SU-DHL-6 (cell line): ENCODE data around the gene GRN.

Experiments used
- H2AFZ ChIP-seq: fragments of 200-600 bp; sonication (generic); 2 replicates; pipeline ENCODE4 v1.6.1; 2014; ENCODE audit warnings: low read depth, mild to moderate bottlenecking, moderate library complexity, mixed read lengths, antibody characterized with exemption, low read length; ENCODE audit not compliant: severe bottlenecking
- H3F3A ChIP-seq: fragments of 200-600 bp; shearing (Covaris generic); 2 replicates; pipeline ENCODE4 v1.6.0; 2016; ENCODE audit warnings: antibody characterized with exemption, mild to moderate bottlenecking; ENCODE audit not compliant: insufficient read depth
- H3K27ac ChIP-seq: fragments of 200-600 bp; sonication (generic); 2 replicates; pipeline ENCODE4 v1.5.1; 2016; ENCODE audit warnings: low read depth, mild to moderate bottlenecking, low read length, moderate library complexity, mixed read lengths
- H3K27me3 ChIP-seq: fragments of 200-600 bp; sonication (generic), shearing (Covaris generic); 2 replicates; pipeline ENCODE4 v1.6.0; 2014; ENCODE audit warnings: mild to moderate bottlenecking, low read length
- H3K36me3 ChIP-seq: fragments of 200-600 bp; sonication (generic); 2 replicates; pipeline ENCODE4 v1.6.1; 2014; ENCODE audit warnings: mild to moderate bottlenecking, low read length, mixed read lengths
- H3K4me2 ChIP-seq: fragments of 300-600, 200-600 bp; shearing (Covaris generic), sonication (generic); 2 replicates; pipeline ENCODE4 v1.6.0; 2014; ENCODE audit warnings: low read length, low read depth, mild to moderate bottlenecking; ENCODE audit not compliant: poor library complexity, severe bottlenecking
- H3K4me3 ChIP-seq: fragments of 200-600 bp; sonication (generic); 2 replicates; pipeline ENCODE4 v1.5.1; 2014; ENCODE audit warnings: antibody characterized with exemption, low read length, mild to moderate bottlenecking, mixed read lengths; ENCODE audit not compliant: insufficient read depth, poor library complexity, severe bottlenecking
- H3K79me2 ChIP-seq: fragments of 200-600 bp; sonication (generic); 2 replicates; pipeline ENCODE4 v1.6.1; 2014; ENCODE audit warnings: mild to moderate bottlenecking, low read length, moderate library complexity; ENCODE audit not compliant: insufficient read depth
- H3K9ac ChIP-seq: fragments of 200-600 bp; sonication (generic); 2 replicates; pipeline ENCODE4 v1.7.0; 2014; ENCODE audit warnings: mild to moderate bottlenecking, low read length
- H3K9me2 ChIP-seq: fragments of 200-600 bp; sonication (generic); replicated peaks from 2 replicates; pipeline ENCODE4 v1.6.1; 2014; ENCODE audit warnings: low read length; ENCODE audit not compliant: insufficient read depth
- H3K9me3 ChIP-seq: fragments of 200-600 bp; sonication (generic); 2 replicates; pipeline ENCODE4 v1.6.1; 2014; ENCODE audit warnings: low read length, mixed read lengths; ENCODE audit not compliant: insufficient read depth
- H4K20me1 ChIP-seq: fragments of 200-600 bp; sonication (generic); 2 replicates; pipeline ENCODE4 v1.6.1; 2014; ENCODE audit warnings: low read depth, mild to moderate bottlenecking, antibody characterized with exemption, low read length, moderate library complexity, mixed read lengths
- EZH2phosphoT487 ChIP-seq: fragments of 200-600 bp; sonication (generic), shearing (Covaris generic); conservative IDR thresholded peaks from 2 replicates; pipeline ENCODE4 v1.6.1; 2018; ENCODE audit warnings: mild to moderate bottlenecking, antibody characterized with exemption, low read length, moderate library complexity, mixed read lengths
- TF ChIP-seq, protein P1 (sequence below): fragments of 200-600 bp; sonication (generic); IDR thresholded peaks from one replicate; pipeline ENCODE4 v1.5.1; 2017; ENCODE audit warnings: antibody characterized with exemption, mild to moderate bottlenecking, low read length, moderate library complexity; ENCODE audit not compliant: insufficient read depth, poor library complexity, severe bottlenecking

GRN gene

GRCh38 chr17:44372036-44372435 is 26.9 kb downstream of the GRN start:
- H3K27ac ChIP-seq, result no peak overlapping the region

DNA sequence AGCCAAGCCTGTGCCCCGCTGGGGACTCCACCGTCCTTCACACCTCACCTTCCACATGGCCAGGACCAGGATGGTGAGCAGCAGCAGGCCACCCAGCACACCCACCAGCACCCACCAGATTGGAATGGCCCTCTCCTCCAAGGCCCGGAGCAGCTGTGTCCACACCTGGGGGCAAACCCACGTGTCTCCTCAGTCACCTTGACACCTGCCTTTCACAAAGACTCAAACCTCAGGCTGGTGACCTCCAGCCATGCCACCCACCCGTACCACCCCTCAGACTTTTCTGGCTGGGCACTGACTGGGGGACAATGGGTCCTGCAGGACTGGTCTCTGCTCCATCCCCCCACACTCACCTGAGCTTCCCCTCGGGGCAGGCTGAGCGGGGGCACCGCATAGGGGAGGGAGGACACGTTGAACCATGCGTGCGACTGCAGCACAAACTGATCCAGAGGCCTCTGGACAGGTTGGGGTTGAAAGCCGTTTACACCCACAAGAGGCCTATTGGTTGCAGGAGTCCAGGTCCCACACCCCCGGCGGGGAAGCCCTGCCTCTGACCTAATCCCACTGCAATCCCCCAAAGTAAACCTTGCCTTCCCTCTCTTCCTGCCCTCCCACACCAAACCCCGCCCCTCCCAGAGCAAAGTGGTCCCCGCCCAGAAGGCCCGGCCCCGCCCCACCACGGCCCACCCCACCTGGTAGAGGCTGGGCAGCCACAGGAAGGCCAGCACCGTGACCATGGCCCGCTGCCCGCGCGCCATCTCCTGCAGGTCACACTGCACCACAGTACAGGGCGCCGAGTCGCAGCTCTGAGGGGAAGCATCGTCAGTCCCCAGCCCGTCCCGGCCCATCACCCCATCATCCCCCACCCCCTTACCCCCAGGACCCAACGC is 29.4 kb downstream of the GRN start:
- Histone ChIP-seq H3K27me3 (no peaks in the 10 kb centered on the region), H3K36me3 (no peaks in the 10 kb centered on the region), H3K27ac (no peak overlapping the region), H2AFZ (no peak overlapping the region), H3F3A (no peaks in the 10 kb centered on the region), H3K9me3 (no peaks in the 10 kb centered on the region), H3K4me3 (no peak overlapping the region), H3K79me2 (no peaks in the 10 kb centered on the region), H3K4me2 (no peak overlapping the region), H4K20me1 (no peaks in the 10 kb centered on the region), H3K9me2 (no peaks in the 10 kb centered on the region), H3K9ac (no peak overlapping the region)
- TF ChIP-seq, protein P1, sequence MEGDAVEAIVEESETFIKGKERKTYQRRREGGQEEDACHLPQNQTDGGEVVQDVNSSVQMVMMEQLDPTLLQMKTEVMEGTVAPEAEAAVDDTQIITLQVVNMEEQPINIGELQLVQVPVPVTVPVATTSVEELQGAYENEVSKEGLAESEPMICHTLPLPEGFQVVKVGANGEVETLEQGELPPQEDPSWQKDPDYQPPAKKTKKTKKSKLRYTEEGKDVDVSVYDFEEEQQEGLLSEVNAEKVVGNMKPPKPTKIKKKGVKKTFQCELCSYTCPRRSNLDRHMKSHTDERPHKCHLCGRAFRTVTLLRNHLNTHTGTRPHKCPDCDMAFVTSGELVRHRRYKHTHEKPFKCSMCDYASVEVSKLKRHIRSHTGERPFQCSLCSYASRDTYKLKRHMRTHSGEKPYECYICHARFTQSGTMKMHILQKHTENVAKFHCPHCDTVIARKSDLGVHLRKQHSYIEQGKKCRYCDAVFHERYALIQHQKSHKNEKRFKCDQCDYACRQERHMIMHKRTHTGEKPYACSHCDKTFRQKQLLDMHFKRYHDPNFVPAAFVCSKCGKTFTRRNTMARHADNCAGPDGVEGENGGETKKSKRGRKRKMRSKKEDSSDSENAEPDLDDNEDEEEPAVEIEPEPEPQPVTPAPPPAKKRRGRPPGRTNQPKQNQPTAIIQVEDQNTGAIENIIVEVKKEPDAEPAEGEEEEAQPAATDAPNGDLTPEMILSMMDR, result no peak
- TF ChIP-seq EZH2phosphoT487, result no peak

More at GRCh38 chr17:44372036-44372435, 26.9 kb downstream of the GRN start:
- Histone ChIP-seq H3K4me3 (no peak overlapping the region), H3K27me3 (no peaks in the 10 kb centered on the region), H4K20me1 (no peaks in the 10 kb centered on the region), H3K9me2 (no peaks in the 10 kb centered on the region), H2AFZ (no peak overlapping the region), H3K9ac (no peak overlapping the region), H3K4me2 (no peak overlapping the region), H3K79me2 (no peaks in the 10 kb centered on the region), H3K36me3 (no peaks in the 10 kb centered on the region), H3F3A (no peaks in the 10 kb centered on the region), H3K9me3 (no peaks in the 10 kb centered on the region)
- TF ChIP-seq, protein P1, result no peak
- TF ChIP-seq EZH2phosphoT487, result no peak

DNA sequence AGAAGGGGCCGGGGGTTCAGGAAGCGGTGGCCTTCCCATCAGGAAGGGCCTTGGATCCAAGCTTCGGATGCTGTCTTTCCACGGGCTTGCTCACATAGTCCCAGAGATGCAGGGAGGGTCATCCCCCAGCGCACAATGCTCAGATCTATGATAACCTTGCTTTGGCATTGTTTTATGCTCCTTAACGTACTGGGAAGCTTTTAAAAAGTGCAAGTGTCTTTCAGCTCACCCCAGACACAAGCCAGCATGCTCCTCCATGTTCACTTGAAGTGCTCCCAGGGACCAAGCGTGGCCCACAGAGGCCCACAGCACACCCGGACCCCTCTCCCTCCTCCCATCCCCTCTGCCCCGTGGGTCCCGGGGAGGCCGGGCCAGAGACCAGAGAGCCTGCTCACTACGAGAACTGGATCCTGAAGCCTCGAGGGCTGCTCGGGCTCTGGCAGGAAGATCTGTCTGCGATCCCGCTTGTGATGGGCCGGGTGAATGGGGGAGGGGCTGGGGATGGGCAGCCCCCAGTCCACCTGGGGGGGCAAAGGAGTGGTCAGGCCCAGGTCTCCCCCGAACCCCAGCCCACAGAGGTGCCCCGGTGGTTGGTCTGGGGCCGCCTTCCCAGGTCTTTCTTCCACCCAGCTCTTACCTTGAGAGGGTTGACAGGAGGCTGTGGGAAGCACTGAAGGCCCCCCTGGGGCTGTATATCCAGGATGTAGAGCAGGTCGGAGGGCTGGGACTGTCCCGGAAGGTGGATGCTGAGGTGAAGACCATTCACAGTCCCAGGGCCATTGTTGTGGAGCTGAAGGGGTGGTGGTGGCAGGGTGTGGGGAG is 30.3 kb downstream of the GRN start:
- H3K9me3 ChIP-seq, result no peaks in the 10 kb centered on the region
- H3K36me3 ChIP-seq, result no peaks in the 10 kb centered on the region
- H3K4me2 ChIP-seq, result no peak overlapping the region
- H3K9ac ChIP-seq, result no peak overlapping the region
- H3F3A ChIP-seq, result no peaks in the 10 kb centered on the region
- H3K27me3 ChIP-seq, result no peaks in the 10 kb centered on the region
- H3K4me3 ChIP-seq, result no peak overlapping the region
- TF ChIP-seq, protein P1, result no peak
- no peak for TF ChIP-seq EZH2phosphoT487
- no peak overlapping the region for H2AFZ ChIP-seq
- H3K9me2 ChIP-seq, result no peaks in the 10 kb centered on the region
- H4K20me1 ChIP-seq, result no peaks in the 10 kb centered on the region
- H3K79me2 ChIP-seq, result no peaks in the 10 kb centered on the region
- H3K27ac ChIP-seq, result no peak overlapping the region
